Mesothelial cell of epicardium (in vitro differentiated cells): ENCODE measurements around the gene SLC16A6. TPM values are rescaled to one million over a fixed set of nuclear protein-coding genes. Genes with fewer than 3 reads are reported as not detected.
"Not testable (repeated sequence)": the region's sequence is repeated elsewhere in the genome, so short reads cannot be mapped to it uniquely, and the experiment has no call there.

Source experiments
- DNase-seq, 2 experiments: peaks; one replicate each; pipeline ENCODE4 v3.0.0; 2021; ENCODE audit warnings: low spot score in 2 of 2; ENCODE audit not compliant: unreplicated experiment in 2 of 2
- H3K27ac Mint-ChIP-seq: 2 replicates; pipeline ENCODE4 v1.8.0; 2021; ENCODE audit warnings: mixed read lengths
- H3K27me3 Mint-ChIP-seq: 2 replicates; pipeline ENCODE4 v1.8.0; 2021; ENCODE audit warnings: low read depth, mixed read lengths
- H3K36me3 Mint-ChIP-seq: 2 replicates; pipeline ENCODE4 v1.8.0; 2021; ENCODE audit warnings: mixed read lengths
- H3K4me1 Mint-ChIP-seq: 2 replicates; pipeline ENCODE4 v1.8.0; 2021; ENCODE audit warnings: mixed read lengths
- H3K4me3 Mint-ChIP-seq: 2 replicates; pipeline ENCODE4 v1.8.0; 2021; ENCODE audit warnings: mild to moderate bottlenecking, moderate library complexity, mixed read lengths
- H3K9me3 Mint-ChIP-seq: 2 replicates; pipeline ENCODE4 v1.8.0; 2021; ENCODE audit warnings: mixed read lengths
- CTCF ChIP-seq: fragments of 200-600 bp; sonication (generic); IDR thresholded peaks from one replicate; pipeline ENCODE4 v1.5.0; 2021; ENCODE audit warnings: antibody characterized with exemption; ENCODE audit not compliant: unreplicated experiment
- total RNA-seq: library from RNA; stranded (reverse); gene quantifications from 3 replicates; pipeline ENCODE4 v1.2.1, GENCODE V29; 2021

SLC16A6 gene
- total RNA-seq, 1 donor from 2014 or later, result 1.3 TPM

GRCh38 chr17:68221786-68222185, 69.1 kb downstream of the SLC16A6 start:
- no peak overlapping the region for H3K27ac Mint-ChIP-seq
- peaks cover 13% of the 10 kb centered on the region for H3K36me3 Mint-ChIP-seq
- H3K4me1 Mint-ChIP-seq, result peaks cover 5% of the 10 kb centered on the region
- H3K4me3 Mint-ChIP-seq, result no peak overlapping the region
- no peaks in the 10 kb centered on the region for H3K27me3 Mint-ChIP-seq
- no peak for TF ChIP-seq CTCF
- H3K9me3 Mint-ChIP-seq, result no peaks in the 10 kb centered on the region
- DNase-seq, result no peak

- H3K4me1 Mint-ChIP-seq, H3K27ac Mint-ChIP-seq, H3K27me3 Mint-ChIP-seq, H3K9me3 Mint-ChIP-seq, H3K4me3 Mint-ChIP-seq, DNase-seq: not testable (repeated sequence)
- H3K36me3 Mint-ChIP-seq, result peaks cover 13% of the 10 kb centered on the region
These were observed 70.1 kb downstream of the SLC16A6 start for GRCh38 chr17:68220786-68221185.

GRCh38 chr17:68220186-68220585, 70.7 kb downstream of the SLC16A6 start:
- not testable (repeated sequence) for DNase-seq, H3K4me3 Mint-ChIP-seq, H3K4me1 Mint-ChIP-seq, H3K27ac Mint-ChIP-seq, H3K27me3 Mint-ChIP-seq, H3K9me3 Mint-ChIP-seq
- H3K36me3 Mint-ChIP-seq, result peaks cover 13% of the 10 kb centered on the region

- peak in 1 of 2 experiments; percentile 0 for DNase-seq
- H3K9me3 Mint-ChIP-seq, H3K27me3 Mint-ChIP-seq, H3K4me1 Mint-ChIP-seq, H3K27ac Mint-ChIP-seq, H3K4me3 Mint-ChIP-seq: not testable (repeated sequence)
- H3K36me3 Mint-ChIP-seq, result peaks cover 13% of the 10 kb centered on the region
These were observed 71.5 kb downstream of the SLC16A6 start for GRCh38 chr17:68219429-68219828.

Other genes starting within 250 kb of the SLC16A6 start
- gene AMZ2, start 43.1 kb downstream of the SLC16A6 start, total RNA-seq, result 63.2 to 85.1 TPM (median 65.4 TPM) in 3 replicates
- gene ARSG, start 368 bp upstream of the SLC16A6 start, total RNA-seq, result 7.8 to 11.4 TPM (median 9.0 TPM) in 3 replicates
- 27.2 to 31.7 TPM (median 28.4 TPM) in 3 replicates for gene WIPI1, start 166.4 kb upstream of the SLC16A6 start, total RNA-seq
- 268 to 276 TPM (median 268 TPM) in 3 replicates for gene PRKAR1A, start 221.3 kb upstream of the SLC16A6 start, total RNA-seq